AG09309 (cell line): ENCODE measurements around the gene DRC7.
"Not testable (repeated sequence)": the region's sequence is repeated elsewhere in the genome, so short reads cannot be mapped to it uniquely, and the experiment has no call there.

Experiments
- DNase-seq: peaks from one replicate; pipeline ENCODE4 v3.0.0-alpha.2; 2010; ENCODE audit warnings: low read depth
- H3K4me3 ChIP-seq: 2 replicates; pipeline ENCODE4 v1.5.1; 2011; ENCODE audit warnings: mild to moderate bottlenecking, low read depth, low read length, moderate library complexity; ENCODE audit not compliant: control insufficient read depth
- TF ChIP-seq, protein P1 (sequence below): IDR thresholded peaks from 2 replicates; pipeline ENCODE4 v1.5.1; 2011; ENCODE audit warnings: mild to moderate bottlenecking, low read depth, low read length, inconsistent platforms; ENCODE audit not compliant: insufficient read depth, control insufficient read depth; ENCODE audit errors: missing control alignments

The DRC7 gene

DNA sequence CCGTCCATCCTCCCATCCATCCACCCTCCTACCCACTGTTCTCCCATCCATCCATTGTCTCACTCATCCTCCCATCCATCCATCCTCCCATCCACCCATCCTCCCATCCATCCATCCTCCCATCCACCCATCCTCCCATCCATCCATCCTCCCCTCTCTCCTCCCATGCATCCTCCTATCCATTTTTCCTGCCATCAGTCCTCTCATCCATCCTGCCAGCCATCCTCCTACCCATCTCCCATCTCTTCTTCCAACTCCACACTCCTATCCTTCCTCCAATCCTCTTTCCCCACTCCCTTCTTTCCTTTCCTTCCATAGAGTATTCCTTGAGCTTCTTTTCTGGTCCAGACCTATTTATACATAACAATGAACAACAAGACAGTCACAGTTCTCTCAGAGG is 12.1 kb downstream of the DRC7 start:
- no peak for DNase-seq
- H3K4me3 ChIP-seq = no peak overlapping the region
- TF ChIP-seq, protein P1, sequence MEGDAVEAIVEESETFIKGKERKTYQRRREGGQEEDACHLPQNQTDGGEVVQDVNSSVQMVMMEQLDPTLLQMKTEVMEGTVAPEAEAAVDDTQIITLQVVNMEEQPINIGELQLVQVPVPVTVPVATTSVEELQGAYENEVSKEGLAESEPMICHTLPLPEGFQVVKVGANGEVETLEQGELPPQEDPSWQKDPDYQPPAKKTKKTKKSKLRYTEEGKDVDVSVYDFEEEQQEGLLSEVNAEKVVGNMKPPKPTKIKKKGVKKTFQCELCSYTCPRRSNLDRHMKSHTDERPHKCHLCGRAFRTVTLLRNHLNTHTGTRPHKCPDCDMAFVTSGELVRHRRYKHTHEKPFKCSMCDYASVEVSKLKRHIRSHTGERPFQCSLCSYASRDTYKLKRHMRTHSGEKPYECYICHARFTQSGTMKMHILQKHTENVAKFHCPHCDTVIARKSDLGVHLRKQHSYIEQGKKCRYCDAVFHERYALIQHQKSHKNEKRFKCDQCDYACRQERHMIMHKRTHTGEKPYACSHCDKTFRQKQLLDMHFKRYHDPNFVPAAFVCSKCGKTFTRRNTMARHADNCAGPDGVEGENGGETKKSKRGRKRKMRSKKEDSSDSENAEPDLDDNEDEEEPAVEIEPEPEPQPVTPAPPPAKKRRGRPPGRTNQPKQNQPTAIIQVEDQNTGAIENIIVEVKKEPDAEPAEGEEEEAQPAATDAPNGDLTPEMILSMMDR = no peak

DNA sequence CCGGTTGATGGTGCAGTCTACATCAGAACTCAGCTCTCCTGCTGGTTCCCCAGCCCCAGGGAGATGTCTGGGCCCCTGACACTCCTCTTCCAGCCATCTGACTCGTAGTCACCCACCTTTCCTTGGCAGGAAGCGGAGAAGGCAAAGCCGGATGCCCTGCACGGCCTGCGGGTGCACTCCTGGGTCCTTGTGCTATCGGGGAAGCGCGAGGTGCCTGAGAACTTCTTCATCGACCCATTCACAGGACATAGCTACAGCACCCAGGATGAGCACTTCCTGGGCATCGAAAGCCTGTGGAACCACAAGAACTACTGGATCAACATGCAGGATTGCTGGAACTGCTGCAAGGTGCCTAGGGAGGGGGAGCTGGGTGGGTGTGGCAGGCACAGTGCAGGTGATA is 12.7 kb downstream of the DRC7 start:
- TF ChIP-seq, protein P1 = no peak
- no peak overlapping the region for H3K4me3 ChIP-seq
- no peak for DNase-seq

DNA sequence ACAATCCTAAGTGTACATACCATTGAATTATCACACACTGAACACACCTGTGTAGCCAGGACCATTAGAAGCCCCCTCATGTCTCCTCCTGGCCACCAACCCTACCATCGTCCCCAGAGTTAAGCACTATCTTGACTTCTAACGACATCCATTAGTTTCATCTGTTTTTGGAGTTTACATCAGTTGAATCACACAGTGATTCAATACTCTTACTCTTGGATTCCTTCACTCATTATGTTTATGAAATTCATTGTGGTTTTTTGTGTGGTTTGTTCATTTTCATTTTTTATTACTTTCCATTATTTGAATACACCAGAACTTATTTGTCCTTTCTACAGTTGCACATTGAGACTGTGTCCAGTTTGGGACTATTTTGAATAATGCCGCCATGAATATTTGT is 13.6 kb downstream of the DRC7 start:
- TF ChIP-seq, protein P1 = no peak
- no peak overlapping the region for H3K4me3 ChIP-seq
- no peak for DNase-seq

DNA sequence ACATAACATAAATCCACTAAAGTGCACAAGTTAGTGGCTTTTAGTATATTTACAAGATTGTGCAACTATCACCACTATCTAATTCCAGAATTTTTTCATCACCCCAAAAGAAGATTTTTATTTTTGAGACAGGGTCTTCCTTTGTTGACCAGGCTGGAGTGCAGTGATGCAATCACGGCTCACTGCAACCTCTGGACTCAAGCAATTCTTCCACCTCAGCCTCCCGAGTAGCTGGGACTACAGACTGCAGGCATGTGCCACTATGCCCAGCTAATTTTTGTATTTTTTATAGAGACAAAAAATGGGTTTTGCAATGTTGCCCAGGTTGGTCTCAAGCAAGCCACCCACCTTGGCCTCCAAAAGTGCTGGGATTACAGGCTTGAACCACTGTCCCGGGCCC is 15.1 kb downstream of the DRC7 start:
- TF ChIP-seq, protein P1 = no peak

DNA sequence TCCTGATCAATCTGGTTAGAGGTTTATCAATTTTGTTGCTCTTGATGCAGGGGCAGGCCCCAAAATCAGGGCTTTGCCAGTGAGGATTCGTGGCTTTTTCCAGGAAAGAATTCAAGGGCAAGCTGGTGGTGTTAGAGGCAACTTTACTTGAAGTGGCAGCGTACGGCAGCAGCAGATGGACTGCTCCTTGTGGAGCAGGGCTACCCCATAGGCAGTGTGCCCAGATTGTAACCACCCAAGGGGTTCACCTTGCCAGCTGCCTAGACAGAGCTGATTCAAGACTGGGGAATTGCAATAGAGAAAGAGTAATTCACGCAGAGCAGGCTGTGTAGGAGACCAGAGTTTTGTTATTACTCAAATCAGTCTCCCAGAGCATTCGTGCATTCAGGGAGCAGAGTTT is 16.7 kb downstream of the DRC7 start:
- DNase-seq = no peak
- no peak overlapping the region for H3K4me3 ChIP-seq
- TF ChIP-seq, protein P1 = no peak

More for the DNA sequence above, 15.1 kb downstream of the DRC7 start:
- no peak overlapping the region for H3K4me3 ChIP-seq
- DNase-seq = no peak

DNA sequence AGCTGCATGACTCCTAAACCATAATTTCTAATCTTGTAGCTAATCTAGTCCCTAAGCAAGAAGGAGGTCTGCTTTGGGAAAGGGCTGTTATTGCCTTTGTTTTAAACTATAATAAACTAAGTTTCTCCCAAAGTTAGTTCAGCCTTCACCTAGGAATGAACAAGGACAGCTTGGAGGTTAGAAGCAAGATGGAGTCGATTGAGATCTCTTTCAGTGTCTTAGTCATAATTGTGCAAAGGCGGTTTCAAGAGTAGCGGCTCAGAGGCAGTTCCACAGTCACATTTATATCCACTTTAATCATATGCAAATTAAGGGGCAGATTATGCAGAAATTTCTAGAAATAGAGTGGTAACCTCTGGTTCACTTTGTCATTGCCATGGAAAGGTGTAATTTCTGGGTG is 17.4 kb downstream of the DRC7 start:
- TF ChIP-seq, protein P1 = no peak
- DNase-seq = no peak
- H3K4me3 ChIP-seq = no peak overlapping the region

DNA sequence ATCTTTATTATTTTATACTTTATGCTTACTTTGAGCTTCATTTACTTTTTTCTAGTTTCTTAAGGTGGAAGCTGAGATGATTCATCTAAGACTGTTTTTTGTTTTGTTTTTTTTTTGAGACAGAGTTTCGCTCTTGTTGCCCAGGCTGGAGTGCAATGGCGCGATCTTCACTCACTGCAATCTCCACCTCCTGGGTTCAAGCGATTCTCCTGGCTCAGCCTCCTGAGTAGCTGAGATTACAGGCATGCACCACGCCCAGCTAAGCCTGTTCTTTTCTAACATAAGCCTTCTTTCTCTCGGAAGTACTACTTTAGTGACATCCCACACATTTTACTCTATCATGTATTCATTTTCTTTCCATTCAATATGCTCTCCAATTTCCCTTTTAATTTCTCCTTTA is 18.0 kb downstream of the DRC7 start:
- DNase-seq, H3K4me3 ChIP-seq: not testable (repeated sequence)

DNA sequence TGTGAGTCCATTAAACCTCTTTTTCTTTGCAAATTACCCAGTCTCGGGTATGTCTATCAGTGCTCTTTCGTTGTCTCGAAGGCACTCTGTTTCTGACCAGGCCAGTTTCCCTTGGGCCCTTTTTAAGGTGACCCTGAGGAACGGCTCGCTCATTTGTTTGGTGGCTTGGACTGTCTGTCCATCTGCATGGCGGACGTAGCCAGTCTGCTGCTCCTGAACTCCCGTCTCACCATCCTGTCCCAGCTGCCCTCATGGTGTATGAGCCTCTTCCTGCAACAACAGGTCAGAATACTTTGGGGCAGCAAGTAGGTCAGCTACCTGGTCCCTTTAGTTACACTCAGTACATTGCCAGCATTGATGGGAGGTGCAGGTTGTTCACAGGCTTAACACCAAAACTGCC is 19.0 kb downstream of the DRC7 start:
- TF ChIP-seq, protein P1 = no peak
- H3K4me3 ChIP-seq = no peak overlapping the region
- no peak for DNase-seq
